ENCODE results near the gene DDX5.
"Not testable (repeated sequence)": the region's sequence is repeated elsewhere in the genome, so short reads cannot be mapped to it uniquely, and the experiment has no call there.

The DDX5 gene

GRCh38 chr17:64471440-64471839 lies 34.6 kb downstream of the DDX5 start:
- Histone ChIP-seq H3K36me3 (ENCODE audit: insufficient read depth, low read length) (peaks cover 61% of the 10 kb centered on the region), H3K9me2 (ENCODE audit: low read depth, low read length) (no peaks in the 10 kb centered on the region), H3F3A (ENCODE audit: insufficient read depth, low read length) (0 out of 2 replicates have a peak, but pooled peaks cover 8% of the 10 kb centered on the region), H3K4me3 (ENCODE audit: low read depth, low read length, poor library complexity, severe bottlenecking) (no peak overlapping the region), H3K9me3 (ENCODE audit: low read length) (no peaks in the 10 kb centered on the region), H3K4me2 (ENCODE audit: low read length) (no peak overlapping the region), H3K79me2 (ENCODE audit: insufficient read depth, low read length) (no peaks in the 10 kb centered on the region), H3K27ac (ENCODE audit: low read depth, low read length, poor library complexity, severe bottlenecking) (no peak overlapping the region), H4K20me1 (ENCODE audit: insufficient read depth, low read length) (no peaks in the 10 kb centered on the region), H3K4me1 (ENCODE audit: insufficient read depth, low read length, severe bottlenecking) (peaks cover 9% of the 10 kb centered on the region), H2AFZ (ENCODE audit: low read length) (no peak overlapping the region), H3K9ac (ENCODE audit: low read length) (no peak overlapping the region), H3K27me3 (ENCODE audit: insufficient read depth, low read length) (no peaks in the 10 kb centered on the region)
- TF ChIP-seq CTCF (IDR thresholded peaks at IDR 0.05; ENCODE audit: low read length), result no peak
- TF ChIP-seq EZH2 (IDR thresholded peaks at IDR 0.05; ENCODE audit: borderline replicate concordance, low read length), result no peak

GRCh38 chr17:64470625-64471024 lies 35.5 kb downstream of the DDX5 start:
- Histone ChIP-seq H3K9ac (ENCODE audit: low read length) (no peak overlapping the region), H3K9me2 (ENCODE audit: low read depth, low read length) (no peaks in the 10 kb centered on the region), H3K4me2 (ENCODE audit: low read length) (no peak overlapping the region), H3K4me1 (ENCODE audit: insufficient read depth, low read length, severe bottlenecking) (peaks cover 6% of the 10 kb centered on the region), H3K4me3 (ENCODE audit: low read depth, low read length, poor library complexity, severe bottlenecking) (no peak overlapping the region), H3K9me3 (ENCODE audit: low read length) (no peaks in the 10 kb centered on the region), H3F3A (ENCODE audit: insufficient read depth, low read length) (0 out of 2 replicates have a peak, but pooled peaks cover 8% of the 10 kb centered on the region), H4K20me1 (ENCODE audit: insufficient read depth, low read length) (no peaks in the 10 kb centered on the region), H3K79me2 (ENCODE audit: insufficient read depth, low read length) (no peaks in the 10 kb centered on the region), H3K27ac (ENCODE audit: low read depth, low read length, poor library complexity, severe bottlenecking) (no peak overlapping the region), H2AFZ (ENCODE audit: low read length) (no peak overlapping the region), H3K27me3 (ENCODE audit: insufficient read depth, low read length) (no peaks in the 10 kb centered on the region), H3K36me3 (ENCODE audit: insufficient read depth, low read length) (peaks cover 65% of the 10 kb centered on the region)
- TF ChIP-seq EZH2 (IDR thresholded peaks at IDR 0.05; ENCODE audit: borderline replicate concordance, low read length) (no peak), CTCF (IDR thresholded peaks at IDR 0.05; ENCODE audit: low read length) (no peak)

GRCh38 chr17:64466834-64467233 lies 39.3 kb downstream of the DDX5 start:
- not testable (repeated sequence) for H3K4me1 ChIP-seq (ENCODE audit: insufficient read depth, low read length, severe bottlenecking); H3F3A ChIP-seq (ENCODE audit: insufficient read depth, low read length); H4K20me1 ChIP-seq (ENCODE audit: insufficient read depth, low read length); H3K9me3 ChIP-seq (ENCODE audit: low read length); H3K4me2 ChIP-seq (ENCODE audit: low read length); H3K79me2 ChIP-seq (ENCODE audit: insufficient read depth, low read length); H3K9me2 ChIP-seq (ENCODE audit: low read depth, low read length); H3K27ac ChIP-seq (ENCODE audit: low read depth, low read length, poor library complexity, severe bottlenecking); H3K9ac ChIP-seq (ENCODE audit: low read length); H2AFZ ChIP-seq (ENCODE audit: low read length); H3K27me3 ChIP-seq (ENCODE audit: insufficient read depth, low read length); H3K4me3 ChIP-seq (ENCODE audit: low read depth, low read length, poor library complexity, severe bottlenecking)
- H3K36me3 ChIP-seq (ENCODE audit: insufficient read depth, low read length), result peaks cover 87% of the 10 kb centered on the region

- no peak overlapping the region for H2AFZ ChIP-seq (ENCODE audit: low read length)
- no peak overlapping the region for H3K4me3 ChIP-seq (ENCODE audit: low read depth, low read length, poor library complexity, severe bottlenecking)
- H4K20me1 ChIP-seq (ENCODE audit: insufficient read depth, low read length), result no peaks in the 10 kb centered on the region
- no peaks in the 10 kb centered on the region for H3K9me3 ChIP-seq (ENCODE audit: low read length)
- no peak overlapping the region for H3K4me2 ChIP-seq (ENCODE audit: low read length)
- H3K36me3 ChIP-seq (ENCODE audit: insufficient read depth, low read length), result peaks cover 86% of the 10 kb centered on the region
- no peaks in the 10 kb centered on the region for H3K79me2 ChIP-seq (ENCODE audit: insufficient read depth, low read length)
- no peaks in the 10 kb centered on the region for H3K27me3 ChIP-seq (ENCODE audit: insufficient read depth, low read length)
- H3K4me1 ChIP-seq (ENCODE audit: insufficient read depth, low read length, severe bottlenecking), result no peaks in the 10 kb centered on the region
- TF ChIP-seq EZH2 (IDR thresholded peaks at IDR 0.05; ENCODE audit: borderline replicate concordance, low read length) (no peak), CTCF (IDR thresholded peaks at IDR 0.05; ENCODE audit: low read length) (no peak)
- H3K27ac ChIP-seq (ENCODE audit: low read depth, low read length, poor library complexity, severe bottlenecking), result no peak overlapping the region
- H3K9ac ChIP-seq (ENCODE audit: low read length), result no peak overlapping the region
- no peaks in the 10 kb centered on the region for H3F3A ChIP-seq (ENCODE audit: insufficient read depth, low read length)
- H3K9me2 ChIP-seq (ENCODE audit: low read depth, low read length), result no peaks in the 10 kb centered on the region
These were observed 39.9 kb downstream of the DDX5 start for GRCh38 chr17:64466019-64466735.
